Middle frontal gyrus (tissue), 1 donor: ENCODE data around the gene PTH1R.

Experiments used
- DNase-seq: peaks from one replicate; pipeline ENCODE4 v3.0.0-alpha.2; 2015; ENCODE audit warnings: low spot score; ENCODE audit errors: extremely low spot score

PTH1R gene

DNA sequence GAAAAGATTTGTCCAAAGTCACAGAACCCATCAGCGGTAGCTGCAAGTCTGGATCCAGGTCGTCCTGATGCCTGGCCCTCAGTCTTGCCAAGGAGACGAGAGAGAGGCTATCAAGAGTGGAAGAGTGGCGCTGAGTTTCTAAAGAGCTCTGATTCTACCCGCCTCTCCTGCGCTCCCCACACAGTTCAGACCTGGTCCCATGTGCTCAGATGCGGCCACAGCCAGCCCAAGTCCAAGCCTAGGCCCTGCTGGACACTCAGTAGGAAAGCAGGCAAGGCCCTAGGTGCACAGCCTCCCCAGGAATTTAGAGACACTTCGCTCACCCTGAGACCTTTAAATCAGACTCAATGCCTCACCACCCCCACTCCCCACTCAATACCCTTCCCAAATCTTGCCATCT, 66.7 kb downstream of the PTH1R start:
- DNase-seq, result no peak

GRCh38 chr3:46946416-46946815, 68.9 kb downstream of the PTH1R start:
- no peak for DNase-seq

DNA sequence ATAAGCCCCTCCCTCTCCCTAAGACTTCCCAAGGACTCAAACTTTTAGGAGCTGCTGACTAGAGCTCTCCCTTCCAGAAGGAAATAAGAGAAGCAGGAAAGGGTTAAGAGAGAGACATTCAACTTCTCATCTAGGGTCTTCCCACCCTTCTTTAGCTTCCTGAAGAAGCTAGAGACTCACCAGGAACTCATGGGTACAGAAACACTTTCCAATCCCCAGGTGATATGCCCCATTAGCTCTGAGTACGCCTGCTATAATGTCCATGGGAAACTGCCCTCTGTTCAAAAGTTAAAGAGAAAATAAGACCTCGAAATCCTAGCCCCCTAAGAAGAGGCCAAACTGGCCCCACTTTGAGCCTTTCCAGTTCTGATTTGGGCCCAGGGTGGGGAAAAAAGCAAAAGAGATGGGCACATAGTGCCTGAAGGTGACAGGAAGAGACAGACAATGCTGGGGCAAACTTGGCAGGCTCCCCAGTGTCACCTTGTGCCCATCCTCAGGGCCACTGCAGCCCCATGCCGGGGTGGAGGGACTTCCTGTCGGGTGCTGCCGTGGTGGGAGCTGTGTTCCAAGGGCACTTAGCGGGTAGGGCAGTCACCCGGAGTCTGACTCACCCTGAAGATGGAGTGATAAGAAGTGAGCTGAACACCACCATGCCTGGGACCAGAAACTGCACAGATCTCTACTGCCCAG, 69.5 kb downstream of the PTH1R start:
- DNase-seq, result no peak

- DNase-seq, result no peak
These were observed 70.0 kb downstream of the PTH1R start for GRCh38 chr3:46947546-46947901.

- no peak for DNase-seq
These were observed 70.7 kb downstream of the PTH1R start for GRCh38 chr3:46947981-46948791.

GRCh38 chr3:46948830-46949671, 71.5 kb downstream of the PTH1R start:
- DNase-seq, result no peak

- DNase-seq, result no peak
These were observed 72.7 kb downstream of the PTH1R start for GRCh38 chr3:46950177-46950576.

DNA sequence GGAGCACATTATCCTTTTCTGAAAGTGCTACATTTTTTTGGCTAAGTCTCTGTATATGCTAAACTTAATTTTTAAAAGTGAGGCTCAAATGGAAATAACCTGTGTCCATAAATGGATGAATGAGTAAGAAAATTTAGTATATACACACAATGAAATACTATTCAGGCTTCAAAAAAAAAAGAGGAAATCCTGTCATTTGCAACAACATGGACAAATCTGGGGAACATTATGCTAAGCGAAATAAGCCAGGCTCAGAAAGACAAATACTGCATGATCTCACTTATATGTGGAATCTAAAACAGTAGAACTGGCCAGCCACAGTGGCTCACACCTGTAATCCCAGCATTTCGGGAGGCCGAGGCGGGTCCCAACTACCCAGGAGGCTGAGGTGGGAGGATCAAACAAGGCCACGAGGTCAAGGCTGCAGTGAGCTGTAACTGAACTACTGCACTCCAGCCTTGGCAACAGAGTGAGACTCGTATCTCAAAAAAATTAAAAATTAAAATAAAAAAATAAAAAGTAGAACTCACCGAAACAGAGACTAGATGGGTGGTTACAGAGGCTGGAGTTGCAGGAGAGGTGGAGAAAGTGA, 73.2 kb downstream of the PTH1R start:
- no peak for DNase-seq

GRCh38 chr3:46952813-46953212, 75.3 kb downstream of the PTH1R start:
- DNase-seq, result no peak
